GM23338 (cell line): ENCODE measurements around the gene ABHD17B. TPM values are rescaled to one million over a fixed set of nuclear protein-coding genes. Genes with fewer than 3 reads are reported as not detected.

Source experiments
- ATAC-seq: fragments of 200-7000 bp; cut with Tn5 transposase; 3 replicates; pipeline ENCODE4 v1.9.1; 2020
- DNase-seq: peaks from one replicate; pipeline ENCODE4 v3.0.0-alpha.2; 2015; ENCODE audit warnings: low spot score
- H2AFZ ChIP-seq: fragments of 200-600 bp; sonication (generic); 2 replicates; pipeline ENCODE4 v1.8.0; 2016; ENCODE audit warnings: antibody characterized with exemption, mild to moderate bottlenecking, moderate library complexity
- H3F3A ChIP-seq: fragments of 200-600 bp; sonication (generic); replicated peaks from 2 replicates; pipeline ENCODE4 v1.8.0; 2017; ENCODE audit warnings: antibody characterized with exemption, mixed run types, low read depth
- H3K27ac ChIP-seq: fragments of 200-600 bp; sonication (generic); 2 replicates; pipeline ENCODE4 v1.6.1; 2016; ENCODE audit warnings: low read depth
- H3K27me3 ChIP-seq: fragments of 200-600 bp; sonication (generic); 2 replicates; pipeline ENCODE4 v1.8.0; 2016; ENCODE audit warnings: mild to moderate bottlenecking, mixed run types, moderate library complexity; ENCODE audit not compliant: insufficient read depth
- H3K36me3 ChIP-seq: fragments of 200-600 bp; sonication (generic); 2 replicates; pipeline ENCODE4 v1.8.0; 2016; ENCODE audit warnings: mild to moderate bottlenecking; ENCODE audit not compliant: insufficient read depth
- H3K4me1 ChIP-seq: fragments of 200-600 bp; sonication (generic); 2 replicates; pipeline ENCODE4 v1.8.0; 2016; ENCODE audit warnings: mild to moderate bottlenecking, moderate library complexity; ENCODE audit not compliant: insufficient read depth
- H3K4me2 ChIP-seq: fragments of 200-600 bp; sonication (generic); 2 replicates; pipeline ENCODE4 v1.7.1; 2017; ENCODE audit warnings: mixed run types
- H3K4me3 ChIP-seq: fragments of 200-600 bp; sonication (generic); 2 replicates; pipeline ENCODE4 v1.6.1; 2016; ENCODE audit warnings: mixed run types
- H3K79me2 ChIP-seq: fragments of 200-600 bp; sonication (generic); replicated peaks from 2 replicates; pipeline ENCODE4 v1.8.0; 2017; ENCODE audit warnings: mild to moderate bottlenecking; ENCODE audit not compliant: insufficient read depth
- H3K9me2 ChIP-seq: fragments of 200-600 bp; sonication (generic); 2 replicates; pipeline ENCODE4 v1.8.0; 2017; ENCODE audit not compliant: insufficient read depth
- H4K20me1 ChIP-seq: fragments of 200-600 bp; sonication (generic); replicated peaks from 2 replicates; pipeline ENCODE4 v1.8.0; 2017; ENCODE audit warnings: mild to moderate bottlenecking; ENCODE audit not compliant: insufficient read depth
- H3K27ac Mint-ChIP-seq: 2 replicates; pipeline ENCODE4 v1.8.0; 2020; ENCODE audit warnings: inconsistent platforms, mild to moderate bottlenecking, moderate library complexity, mixed read lengths
- H3K27me3 Mint-ChIP-seq: 3 replicates; pipeline ENCODE4 v1.8.0; 2022; ENCODE audit warnings: low read depth, mild to moderate bottlenecking, moderate library complexity, mixed read lengths, inconsistent platforms; ENCODE audit not compliant: insufficient read depth, poor library complexity
- H3K36me3 Mint-ChIP-seq: 3 replicates; pipeline ENCODE4 v1.8.0; 2021; ENCODE audit warnings: low read depth, mild to moderate bottlenecking, inconsistent platforms, moderate library complexity, mixed read lengths
- H3K4me1 Mint-ChIP-seq: 3 replicates; pipeline ENCODE4 v1.8.0; 2020; ENCODE audit warnings: mild to moderate bottlenecking, inconsistent platforms, mixed read lengths
- H3K4me3 Mint-ChIP-seq: 3 replicates; pipeline ENCODE4 v1.8.0; 2021; ENCODE audit warnings: moderate library complexity, mild to moderate bottlenecking, inconsistent platforms, mixed read lengths
- H3K9me3 Mint-ChIP-seq: 3 replicates; pipeline ENCODE4 v1.8.0; 2020; ENCODE audit warnings: moderate library complexity, mild to moderate bottlenecking, inconsistent platforms, mixed read lengths
- CREB1 ChIP-seq: fragments of 250-450 bp; sonication (Bioruptor Pico); IDR thresholded peaks from 2 replicates; pipeline ENCODE4 v1.5.0; 2020; ENCODE audit warnings: low read depth, mild to moderate bottlenecking, moderate library complexity
- CTCF ChIP-seq, 2 experiments: fragments of 200-600 bp in 1 of 2; sonication (generic) in 1 of 2; conservative IDR thresholded peaks; 2 replicates each; pipeline versions ENCODE4 v1.5.1 to v1.6.1; 2016 to 2017; ENCODE audit warnings: antibody characterized with exemption in 2 of 2, low read depth in 2 of 2, mild to moderate bottlenecking in 2 of 2, moderate library complexity in 1 of 2
- ETS1 ChIP-seq: IDR thresholded peaks from 2 replicates; pipeline ENCODE4 v1.6.1; 2016; ENCODE audit warnings: antibody characterized with exemption
- EZH2 ChIP-seq: fragments of 200-600 bp; sonication (generic); IDR thresholded peaks from one replicate; pipeline ENCODE4 v1.8.0; 2017; ENCODE audit warnings: antibody characterized with exemption, mild to moderate bottlenecking, low read depth; ENCODE audit not compliant: unreplicated experiment
- EZH2phosphoT487 ChIP-seq: fragments of 200-600 bp; sonication (generic); IDR thresholded peaks from one replicate; pipeline ENCODE4 v1.8.1; 2018; ENCODE audit warnings: antibody characterized with exemption; ENCODE audit not compliant: unreplicated experiment
- JUNB ChIP-seq: IDR thresholded peaks from one replicate; pipeline ENCODE4 v1.6.1; 2016; ENCODE audit warnings: antibody characterized with exemption; ENCODE audit not compliant: unreplicated experiment
- NANOG ChIP-seq: IDR thresholded peaks from 2 replicates; pipeline ENCODE4 v1.6.1; 2016; ENCODE audit warnings: antibody characterized with exemption, borderline replicate concordance
- POLR2AphosphoS5 ChIP-seq: IDR thresholded peaks from 2 replicates; pipeline ENCODE4 v1.6.1; 2016; ENCODE audit warnings: antibody characterized with exemption, low read depth
- REST ChIP-seq: IDR thresholded peaks from one replicate; pipeline ENCODE4 v1.6.1; 2018; ENCODE audit warnings: antibody characterized with exemption; ENCODE audit not compliant: unreplicated experiment
- STAT1 ChIP-seq: IDR thresholded peaks from one replicate; pipeline ENCODE4 v1.6.1; 2016; ENCODE audit warnings: antibody characterized with exemption; ENCODE audit not compliant: unreplicated experiment
- ZNF114 ChIP-seq: fragments of 250-450 bp; sonication (Bioruptor Pico); IDR thresholded peaks from 2 replicates; pipeline ENCODE4 v1.5.0; 2020; ENCODE audit warnings: mild to moderate bottlenecking, moderate library complexity
- ZNF331 ChIP-seq: fragments of 250-450 bp; sonication (Bioruptor Pico); IDR thresholded peaks from 2 replicates; pipeline ENCODE4 v1.5.0; 2020; ENCODE audit warnings: low read depth, mild to moderate bottlenecking, moderate library complexity
- polyA plus RNA-seq: library from polyadenylated mRNA; unstranded; fragments of >200 nt; fragmentation: Nextera tagmentation; extraction: Ambion mirVana; gene quantifications from 2 replicates; pipeline ENCODE4 v1.2.1, GENCODE V29; 2016
- total RNA-seq: library from RNA; depleted of rRNA; stranded (reverse); fragments of >200 nt; shearing (Covaris generic); gene quantifications from 2 replicates; pipeline ENCODE4 v1.2.3, GENCODE V29; 2014

The ABHD17B gene
- total and polyA plus RNA-seq, 2 experiments from 2014 or later, result 32.2 to 112 TPM

- TF ChIP-seq EZH2 (no peak), ETS1 (no peak), ZNF114 (CRISPR knock-in tag) (no peak), EZH2phosphoT487 (no peak)
Observed at GRCh38 chr9:71941060-71941568, 30.1 kb upstream of the ABHD17B start (continued).

DNA sequence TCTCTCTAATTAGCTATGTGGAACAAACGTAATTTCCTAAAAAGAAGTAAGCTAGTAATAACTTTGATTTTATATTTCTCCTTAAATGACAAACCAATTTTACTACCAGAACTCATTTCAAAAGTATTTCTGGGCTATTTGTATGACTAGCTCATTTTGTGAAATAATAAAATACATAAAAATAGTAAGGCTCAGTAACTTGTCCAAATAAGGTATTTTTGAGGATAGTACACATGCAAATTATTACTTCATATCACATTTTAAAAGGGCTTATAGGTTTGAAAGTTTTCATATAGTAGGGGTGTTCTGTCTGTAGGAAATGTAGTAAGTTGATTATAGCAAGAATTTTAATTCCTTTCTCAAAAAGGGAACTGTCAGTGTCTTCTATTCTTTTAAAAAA lies 26.9 kb upstream of the ABHD17B start:
- no peaks in the 10 kb centered on the region for H3K9me3 Mint-ChIP-seq
- H3K36me3 ChIP-seq, result no peaks in the 10 kb centered on the region
- H3K4me3 ChIP-seq, result no peak overlapping the region
- H3F3A ChIP-seq, result no peaks in the 10 kb centered on the region
- peaks cover 16% of the 10 kb centered on the region for H3K4me1 Mint-ChIP-seq
- H3K36me3 Mint-ChIP-seq, result peaks cover 2% of the 10 kb centered on the region; the same call in 1 of the 3 replicates
- ATAC-seq (no peak), DNase-seq (no peak)
- no peak overlapping the region for H3K4me2 ChIP-seq
- peaks cover 92% of the 10 kb centered on the region for H3K79me2 ChIP-seq
- no peaks in the 10 kb centered on the region for H4K20me1 ChIP-seq
- no peak overlapping the region for H2AFZ ChIP-seq
- H3K4me3 Mint-ChIP-seq, result no peak overlapping the region
- H3K27ac ChIP-seq, result no peak overlapping the region
- no peak overlapping the region for H3K27ac Mint-ChIP-seq
- no peaks in the 10 kb centered on the region for H3K9me2 ChIP-seq
- H3K4me1 ChIP-seq, result peaks cover 22% of the 10 kb centered on the region
- H3K27me3 Mint-ChIP-seq, result no peaks in the 10 kb centered on the region
- H3K27me3 ChIP-seq, result no peaks in the 10 kb centered on the region
- TF ChIP-seq CTCF (conservative IDR thresholded peaks at IDR 0.05; ENCODE audit: low read depth in 2 of 2), result no peak
- no peak for TF ChIP-seq EZH2phosphoT487
- no peak for TF ChIP-seq STAT1
- no peak for TF ChIP-seq POLR2AphosphoS5
- no peak for TF ChIP-seq REST
- no peak for TF ChIP-seq ZNF114 (CRISPR knock-in tag)
- TF ChIP-seq EZH2, result no peak
- no peak for TF ChIP-seq ETS1
- no peak for TF ChIP-seq NANOG
- TF ChIP-seq ZNF331 (CRISPR knock-in tag), result no peak
- TF ChIP-seq CREB1, result no peak
- TF ChIP-seq JUNB, result no peak
